H9 (cell line): ENCODE data around the gene KLRK1. TPM values are rescaled to one million over a fixed set of nuclear protein-coding genes. Genes with fewer than 3 reads are reported as not detected.

Experiments
- DNase-seq: peaks from one replicate; pipeline ENCODE4 v3.0.0-alpha.2; 2017
- H2AFZ ChIP-seq: one replicate; pipeline ENCODE4 v1.6.1; 2013; ENCODE audit warnings: mild to moderate bottlenecking, low read length, control low read depth, moderate library complexity
- H2AK5ac ChIP-seq: 2 replicates; pipeline ENCODE4 v1.6.1; 2013; ENCODE audit warnings: low read length, control low read depth, mixed read lengths; ENCODE audit not compliant: insufficient read length
- H2BK120ac ChIP-seq: one replicate; pipeline ENCODE4 v1.6.1; 2013; ENCODE audit warnings: low read depth, mild to moderate bottlenecking, low read length, control low read depth, inconsistent platforms; ENCODE audit not compliant: poor library complexity, severe bottlenecking
- H2BK12ac ChIP-seq: 2 replicates; pipeline ENCODE4 v1.6.1; 2013; ENCODE audit warnings: low read length, control low read depth, mixed read lengths, low read depth; ENCODE audit not compliant: insufficient read length
- H2BK15ac ChIP-seq: 2 replicates; pipeline ENCODE4 v1.6.1; 2013; ENCODE audit warnings: low read depth, low read length, control low read depth
- H2BK20ac ChIP-seq: one replicate; pipeline ENCODE4 v1.6.1; 2013; ENCODE audit warnings: low read depth, mild to moderate bottlenecking, low read length, control low read depth, inconsistent platforms; ENCODE audit not compliant: poor library complexity, severe bottlenecking
- H2BK5ac ChIP-seq: 2 replicates; pipeline ENCODE4 v1.6.1; 2013; ENCODE audit warnings: low read length, control low read depth, mixed read lengths; ENCODE audit not compliant: insufficient read length
- H3K14ac ChIP-seq: 2 replicates; pipeline ENCODE4 v1.6.1; 2013; ENCODE audit warnings: low read length, control low read depth; ENCODE audit not compliant: insufficient read depth
- H3K18ac ChIP-seq: 2 replicates; pipeline ENCODE4 v1.6.1; 2013; ENCODE audit warnings: low read depth, mild to moderate bottlenecking, mixed read lengths, low read length, control low read depth; ENCODE audit not compliant: insufficient read length
- H3K23ac ChIP-seq: 2 replicates; pipeline ENCODE4 v1.6.1; 2013; ENCODE audit warnings: low read length, control low read depth, mixed read lengths, low read depth; ENCODE audit not compliant: insufficient read length
- H3K23me2 ChIP-seq: 2 replicates; pipeline ENCODE4 v1.6.1; 2013; ENCODE audit warnings: low read depth, mild to moderate bottlenecking, mixed read lengths, low read length, control low read depth; ENCODE audit not compliant: insufficient read length, poor library complexity, severe bottlenecking
- H3K27ac ChIP-seq: 2 replicates; pipeline ENCODE4 v1.5.1; 2013; ENCODE audit warnings: low read length, control low read depth, mixed read lengths, low read depth; ENCODE audit not compliant: insufficient read length
- H3K27me3 ChIP-seq: 2 replicates; pipeline ENCODE4 v1.6.1; 2013; ENCODE audit warnings: low read length, control low read depth, inconsistent platforms; ENCODE audit not compliant: insufficient read depth
- H3K4ac ChIP-seq: 2 replicates; pipeline ENCODE4 v1.6.1; 2013; ENCODE audit warnings: low read depth, mild to moderate bottlenecking, control low read depth, inconsistent platforms, low read length, moderate library complexity
- H3K4me1 ChIP-seq: 2 replicates; pipeline ENCODE4 v1.6.1; 2013; ENCODE audit warnings: low read length, control low read depth, inconsistent platforms; ENCODE audit not compliant: insufficient read depth
- H3K4me2 ChIP-seq: 2 replicates; pipeline ENCODE4 v1.6.1; 2013; ENCODE audit warnings: low read length, control low read depth, mixed read lengths; ENCODE audit not compliant: insufficient read length, insufficient read depth
- H3K56ac ChIP-seq: 2 replicates; pipeline ENCODE4 v1.6.1; 2013; ENCODE audit warnings: low read depth, mild to moderate bottlenecking, mixed read lengths, low read length, control low read depth; ENCODE audit not compliant: insufficient read length
- H3K79me1 ChIP-seq: 2 replicates; pipeline ENCODE4 v1.6.1; 2013; ENCODE audit warnings: low read depth, mild to moderate bottlenecking, moderate library complexity, low read length, control low read depth, inconsistent platforms; ENCODE audit not compliant: insufficient read depth, poor library complexity, severe bottlenecking
- H3K79me2 ChIP-seq: 2 replicates; pipeline ENCODE4 v1.6.1; 2013; ENCODE audit warnings: low read length, control low read depth, inconsistent platforms; ENCODE audit not compliant: insufficient read depth
- H3K9ac ChIP-seq: 2 replicates; pipeline ENCODE4 v1.6.1; 2013; ENCODE audit warnings: low read length, control low read depth, mixed read lengths; ENCODE audit not compliant: insufficient read length; ENCODE audit errors: extremely low read depth
- H3K9me3 ChIP-seq: one replicate; pipeline ENCODE4 v1.6.1; 2013; ENCODE audit warnings: low read depth, low read length, inconsistent platforms; ENCODE audit not compliant: control insufficient read depth
- H3T11ph ChIP-seq: one replicate; pipeline ENCODE4 v1.6.1; 2013; ENCODE audit warnings: mild to moderate bottlenecking, low read length, control low read depth, inconsistent platforms
- H4K20me1 ChIP-seq: one replicate; pipeline ENCODE4 v1.6.1; 2013; ENCODE audit not compliant: control insufficient read depth, insufficient read length, insufficient read depth
- H4K5ac ChIP-seq: 2 replicates; pipeline ENCODE4 v1.6.1; 2013; ENCODE audit warnings: low read depth, mild to moderate bottlenecking, mixed read lengths, low read length, control low read depth; ENCODE audit not compliant: insufficient read length
- H4K8ac ChIP-seq: replicated peaks from 2 replicates; pipeline ENCODE4 v1.6.1; 2013; ENCODE audit warnings: low read length, control low read depth, mixed read lengths, low read depth; ENCODE audit not compliant: insufficient read length
- H4K91ac ChIP-seq: 2 replicates; pipeline ENCODE4 v1.6.1; 2013; ENCODE audit warnings: low read depth, mild to moderate bottlenecking, moderate library complexity, mixed read lengths, low read length, control low read depth; ENCODE audit not compliant: insufficient read length
- H3K27ac Mint-ChIP-seq, 3 experiments: 2 replicates in 2 of 3; 3 replicates in 1 of 3; pipeline ENCODE4 v1.8.0; 2020 to 2021; ENCODE audit warnings: mixed read lengths in 3 of 3, mild to moderate bottlenecking in 1 of 3, moderate library complexity in 1 of 3
- H3K27me3 Mint-ChIP-seq: 2 replicates; pipeline ENCODE4 v1.8.0; 2021; ENCODE audit warnings: low read depth, mild to moderate bottlenecking, moderate library complexity, mixed read lengths
- H3K36me3 Mint-ChIP-seq, 3 experiments: 2 replicates in 2 of 3; 3 replicates in 1 of 3; pipeline ENCODE4 v1.8.0; 2020 to 2021; ENCODE audit warnings: low read depth in 3 of 3, mixed read lengths in 3 of 3; ENCODE audit not compliant: insufficient read depth in 1 of 3
- H3K4me1 Mint-ChIP-seq, 2 experiments: 2 replicates each; pipeline ENCODE4 v1.8.0; 2020; ENCODE audit warnings: mixed read lengths in 2 of 2
- H3K4me3 Mint-ChIP-seq, 2 experiments: 2 replicates in 1 of 2; 3 replicates in 1 of 2; pipeline ENCODE4 v1.8.0; 2020 to 2021; ENCODE audit warnings: mild to moderate bottlenecking in 2 of 2, mixed read lengths in 2 of 2, moderate library complexity in 1 of 2
- H3K9me3 Mint-ChIP-seq, 2 experiments: 2 replicates in 1 of 2; 3 replicates in 1 of 2; pipeline ENCODE4 v1.8.0; 2020; ENCODE audit warnings: mild to moderate bottlenecking in 2 of 2, mixed read lengths in 2 of 2, moderate library complexity in 1 of 2
- CTCF ChIP-seq: fragments of 200-600 bp; sonication (generic); conservative IDR thresholded peaks from 3 replicates; pipeline ENCODE4 v1.8.0; 2021; ENCODE audit warnings: antibody characterized with exemption, mild to moderate bottlenecking
- WGBS: extraction: QIAGEN DNeasy Blood & Tissue Kit; methylation state at CpG from one replicate; pipeline ENCODE4 v1.1.7; 2013; ENCODE audit warnings: missing lambda C conversion rate, low lambda C conversion rate, mixed read lengths; ENCODE audit not compliant: insufficient read length; ENCODE audit errors: extremely low coverage; 5-methylcytosine and 5-hydroxymethylcytosine counted together
- total RNA-seq: library from RNA; stranded (reverse); gene quantifications from 2 replicates; pipeline ENCODE4 v1.2.1, GENCODE V29; 2021

KLRK1 gene
- total RNA-seq, 1 experiment from 2014 or later, result not detected

DNA sequence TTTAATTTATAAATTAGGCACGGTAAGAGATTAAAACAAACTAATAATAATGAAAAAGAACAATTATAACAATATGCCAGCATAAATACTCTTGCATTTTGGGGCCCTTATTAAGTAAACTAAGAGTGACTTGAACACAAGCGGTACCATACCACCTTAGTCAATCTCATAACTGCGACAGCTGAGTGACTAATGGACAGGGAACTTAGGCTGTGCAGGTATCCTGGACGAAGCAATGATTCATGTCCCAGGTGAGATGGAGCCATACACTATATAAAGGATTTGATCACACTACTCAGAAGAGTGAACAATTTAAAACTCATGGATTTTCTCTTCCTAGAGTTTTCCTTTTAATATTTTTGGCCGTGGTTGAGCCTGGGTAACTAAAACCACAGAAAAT lies 15.5 kb upstream of the KLRK1 start:
- no peak for TF ChIP-seq CTCF
- H3K4me1 Mint-ChIP-seq, result peaks cover 5 to 7% of the 10 kb centered on the region in 2 experiments
- no peaks in the 10 kb centered on the region for H3K36me3 Mint-ChIP-seq
- H3K27ac Mint-ChIP-seq, result no peak overlapping the region
- H3K18ac ChIP-seq, result no peak overlapping the region
- no peaks in the 10 kb centered on the region for H3K23me2 ChIP-seq
- H3K23ac ChIP-seq, result no peak overlapping the region
- DNase-seq, result no peak
- H3K9me3 Mint-ChIP-seq, result no peaks in the 10 kb centered on the region; a peak in 1 of 5 replicates
- no peak overlapping the region for H3K4me3 Mint-ChIP-seq
- no peak overlapping the region for H3K56ac ChIP-seq
- H2BK5ac ChIP-seq, result no peak overlapping the region
- H3K27me3 Mint-ChIP-seq, result no peaks in the 10 kb centered on the region
- no peak overlapping the region for H3K9ac ChIP-seq
- H3K4ac ChIP-seq, result no peak overlapping the region
- H4K8ac ChIP-seq, result no peak overlapping the region
- no peaks in the 10 kb centered on the region for H4K20me1 ChIP-seq
- no CpG with 5 or more reads among the region's 5 CpGs for WGBS
- no peak overlapping the region for H2BK15ac ChIP-seq
- H2BK120ac ChIP-seq, result no peak overlapping the region
- no peak overlapping the region for H4K5ac ChIP-seq
- H3K27ac ChIP-seq, result no peak overlapping the region
- no peak overlapping the region for H3K4me2 ChIP-seq
- H2BK20ac ChIP-seq, result no peak overlapping the region
- H3T11ph ChIP-seq, result no peak overlapping the region
- H3K4me1 ChIP-seq, result no peaks in the 10 kb centered on the region
- H4K91ac ChIP-seq, result no peak overlapping the region
- H3K9me3 ChIP-seq, result no peaks in the 10 kb centered on the region
- H3K27me3 ChIP-seq, result no peaks in the 10 kb centered on the region
- H3K79me2 ChIP-seq, result no peaks in the 10 kb centered on the region
- no peaks in the 10 kb centered on the region for H3K79me1 ChIP-seq
- no peak overlapping the region for H2BK12ac ChIP-seq
- H3K14ac ChIP-seq, result no peak overlapping the region
- H2AFZ ChIP-seq, result no peak overlapping the region
- H2AK5ac ChIP-seq, result no peak overlapping the region
